ENCODE measurements around the gene AADAT. TPM values are rescaled to one million over a fixed set of nuclear protein-coding genes. Genes with fewer than 3 reads are reported as not detected.
A peak's percentile ranks its signal among the peaks of the same experiment; 100 is the strongest.
"Not testable (repeated sequence)": the region's sequence is repeated elsewhere in the genome, so short reads cannot be mapped to it uniquely, and the experiment has no call there.

The AADAT gene
- total RNA-seq, 1 donor from 2014 or later = 1.5 TPM

GRCh38 chr4:170089274-170089667 lies 485 bp downstream of the AADAT start:
- peak; percentile 44 for DNase-seq

DNA sequence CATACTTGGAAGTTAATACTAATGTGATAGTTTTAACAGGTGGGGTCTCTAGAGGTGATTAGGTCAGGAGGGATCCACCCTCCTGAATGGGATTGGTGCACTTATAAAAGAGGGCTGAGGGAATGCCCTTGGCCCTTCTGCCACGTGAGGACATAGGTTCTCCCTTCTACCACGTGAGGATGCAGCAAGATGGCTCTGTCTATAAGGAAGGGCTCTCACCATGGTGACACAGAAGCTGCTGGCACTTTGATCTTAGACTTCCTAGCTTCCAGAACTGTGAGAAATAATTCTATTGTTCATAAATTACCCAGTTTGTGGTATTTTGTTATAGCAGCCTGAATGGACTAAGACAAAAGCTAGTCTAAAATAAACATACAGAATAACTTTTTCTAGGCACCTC lies 1.0 kb downstream of the AADAT start:
- no peak for DNase-seq

- DNase-seq = no peak
Measured at GRCh38 chr4:170087163-170087700, 2.5 kb downstream of the AADAT start.

DNA sequence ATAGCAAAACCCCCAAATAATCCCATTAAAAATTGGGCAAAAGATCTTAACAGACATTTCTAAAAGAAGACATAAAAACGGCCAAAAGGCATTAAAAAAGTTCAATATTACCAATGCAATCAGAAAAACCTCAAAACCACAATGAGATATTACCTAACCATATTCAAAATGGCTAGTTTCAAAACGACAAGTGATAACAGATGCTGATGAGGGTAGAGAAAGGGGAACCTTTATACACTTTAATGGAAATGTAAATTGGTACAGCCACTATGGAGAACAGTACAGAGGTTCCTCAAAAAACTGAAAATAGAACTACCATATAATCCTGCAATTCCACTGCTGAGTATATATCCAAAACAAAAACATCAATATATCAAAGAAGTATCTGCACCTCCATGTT lies 6.2 kb downstream of the AADAT start:
- no peak for DNase-seq

- no peak for DNase-seq
Measured at GRCh38 chr4:170080496-170080895, 9.3 kb downstream of the AADAT start.

DNA sequence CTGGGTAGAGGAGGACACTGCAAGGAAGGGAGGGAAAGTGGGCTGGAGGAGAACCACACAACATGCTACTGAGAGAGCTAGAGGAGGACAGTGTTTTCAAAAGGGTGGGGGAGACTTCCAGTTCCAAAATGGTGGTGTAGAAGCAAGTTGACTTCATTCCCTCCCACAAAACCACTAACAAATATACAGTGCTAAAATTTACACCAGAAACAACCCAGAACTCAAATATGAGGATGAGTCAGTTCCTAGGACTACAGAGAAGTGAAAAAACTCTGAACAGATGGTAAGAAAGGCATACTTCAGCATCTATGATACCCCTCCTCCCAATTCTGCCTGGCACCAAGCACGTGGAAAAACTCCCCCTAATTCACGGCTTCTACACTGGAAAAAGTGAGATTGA lies 9.8 kb downstream of the AADAT start:
- no peak for DNase-seq

- DNase-seq = no peak
Measured at GRCh38 chr4:170071196-170071595, 18.6 kb downstream of the AADAT start.

- DNase-seq = no peak
Measured at GRCh38 chr4:170068438-170069128, 21.2 kb downstream of the AADAT start.

DNA sequence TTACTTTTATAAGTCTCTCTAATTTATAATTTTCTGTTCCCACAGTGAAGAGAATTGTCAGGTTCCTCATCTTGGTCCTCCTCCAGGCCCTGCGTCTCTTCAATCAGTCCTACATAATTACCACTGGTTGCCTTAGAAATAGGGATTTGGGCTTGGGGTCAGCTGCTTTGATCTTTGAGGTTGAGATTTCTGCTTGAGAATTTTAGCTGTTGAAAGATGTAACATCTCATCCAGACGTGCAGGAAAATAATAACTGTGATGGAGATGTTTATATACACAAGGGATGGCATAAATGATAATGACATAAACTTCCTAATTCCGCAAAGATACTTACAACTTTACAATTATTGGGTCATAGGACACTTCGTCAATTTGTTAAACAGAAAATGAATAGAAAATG lies 30.3 kb downstream of the AADAT start:
- no peak for DNase-seq

DNA sequence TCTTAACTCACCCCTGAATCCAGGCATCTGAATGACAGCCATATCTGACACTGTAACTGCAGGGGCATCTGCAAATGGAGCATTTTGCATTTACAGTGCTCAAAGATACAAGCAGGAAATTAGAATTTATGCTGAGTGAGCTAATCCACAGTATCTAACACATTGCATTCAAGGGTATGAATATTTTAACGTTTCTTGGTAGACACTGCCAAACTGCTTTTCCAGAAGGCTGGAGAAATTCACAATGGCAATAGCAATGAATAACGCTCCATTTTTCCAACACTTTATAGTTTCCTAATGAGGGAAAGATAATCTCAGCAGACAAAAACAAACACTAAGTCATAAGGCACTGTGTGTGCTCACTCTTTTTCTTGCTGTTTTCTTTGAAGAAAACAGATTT lies 30.9 kb downstream of the AADAT start:
- DNase-seq = no peak

GRCh38 chr4:170057866-170058265 lies 31.9 kb downstream of the AADAT start:
- DNase-seq = no peak

DNA sequence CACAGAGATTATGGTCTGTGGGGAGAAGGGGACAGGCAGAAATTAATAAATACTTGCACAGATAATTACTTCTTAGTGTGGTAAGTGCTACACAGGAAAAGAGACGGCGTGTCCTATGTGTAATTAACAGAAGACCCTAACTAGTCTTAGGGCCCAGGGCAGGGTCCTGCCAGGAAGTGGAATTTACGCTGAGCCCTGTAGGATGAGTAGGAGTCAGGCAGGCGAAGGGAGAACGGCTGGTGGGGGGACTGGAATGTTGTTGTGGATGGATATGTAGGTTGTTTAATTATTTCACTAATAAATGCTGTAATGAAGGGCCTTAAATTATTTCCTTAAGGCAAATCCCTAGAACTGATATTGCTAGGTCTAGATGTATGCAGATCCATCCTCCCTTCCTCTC lies 36.8 kb downstream of the AADAT start:
- DNase-seq = no peak

DNA sequence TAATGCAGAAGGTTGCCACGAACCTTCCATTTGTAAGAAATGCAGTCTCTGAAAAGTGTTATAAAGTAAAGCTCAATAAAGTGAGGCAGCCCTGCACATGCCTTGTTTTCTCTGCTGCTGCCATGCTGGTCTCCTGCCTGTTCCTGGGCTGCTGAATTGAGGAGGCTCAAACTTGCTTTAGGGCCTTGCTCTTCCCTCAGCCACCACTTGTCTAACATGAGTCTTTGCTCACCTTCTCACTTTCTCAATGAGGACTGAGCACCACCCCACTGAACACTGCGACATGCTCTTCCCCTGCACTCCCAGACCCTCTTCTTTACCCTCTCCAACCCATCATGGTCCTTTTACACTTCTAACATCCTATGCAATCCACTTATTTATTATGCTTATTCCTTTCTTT lies 38.4 kb downstream of the AADAT start:
- no peak for DNase-seq

DNA sequence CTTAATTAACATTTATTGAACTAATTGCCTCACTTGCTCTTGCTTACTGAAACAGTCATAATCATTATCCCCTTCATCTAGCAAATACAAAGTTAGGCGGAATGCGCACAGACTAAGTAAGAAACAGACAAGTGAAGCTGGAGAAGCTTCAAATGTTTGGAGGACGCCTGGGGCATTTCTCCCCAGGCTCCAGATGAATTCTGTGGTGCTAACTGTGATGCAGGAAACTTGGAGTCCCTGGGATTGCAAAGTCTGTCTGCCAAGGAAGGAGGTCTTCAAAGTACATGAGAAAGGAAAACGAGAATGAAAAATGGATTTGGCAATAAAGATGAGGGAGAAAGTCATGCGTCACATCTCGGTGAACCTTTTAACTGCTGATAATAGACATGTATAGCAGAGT lies 40.0 kb downstream of the AADAT start:
- no peak for DNase-seq

- peak; percentile 79 for DNase-seq
Measured at GRCh38 chr4:170047771-170048354, 41.9 kb downstream of the AADAT start.

GRCh38 chr4:170046156-170046555 lies 43.6 kb downstream of the AADAT start:
- not testable (repeated sequence) for DNase-seq

GRCh38 chr4:170040031-170040680 lies 49.6 kb downstream of the AADAT start:
- no peak for DNase-seq

DNA sequence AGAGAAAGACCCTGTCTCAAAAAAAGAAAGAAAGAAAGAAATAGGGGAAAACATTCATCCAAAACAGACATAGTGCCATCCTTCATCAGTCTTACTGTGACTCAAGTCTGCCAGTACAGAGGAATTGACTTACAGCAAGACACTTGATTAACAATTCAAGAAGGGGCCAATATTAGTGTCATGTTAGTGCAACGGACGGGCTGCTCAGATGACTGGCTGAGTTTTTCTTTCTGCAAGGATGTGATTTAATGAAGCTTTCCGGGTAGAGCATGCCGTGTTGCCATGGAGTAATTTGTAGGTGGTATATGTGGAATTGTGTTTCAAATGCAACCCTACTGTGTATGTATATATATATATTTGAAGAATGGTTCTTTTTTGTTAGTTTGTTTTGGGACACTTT lies 51.0 kb downstream of the AADAT start:
- no peak for DNase-seq

- no peak for DNase-seq
Measured at GRCh38 chr4:170038232-170038631, 51.5 kb downstream of the AADAT start.

- DNase-seq = no peak
Measured at GRCh38 chr4:170037481-170037880, 52.3 kb downstream of the AADAT start.

DNA sequence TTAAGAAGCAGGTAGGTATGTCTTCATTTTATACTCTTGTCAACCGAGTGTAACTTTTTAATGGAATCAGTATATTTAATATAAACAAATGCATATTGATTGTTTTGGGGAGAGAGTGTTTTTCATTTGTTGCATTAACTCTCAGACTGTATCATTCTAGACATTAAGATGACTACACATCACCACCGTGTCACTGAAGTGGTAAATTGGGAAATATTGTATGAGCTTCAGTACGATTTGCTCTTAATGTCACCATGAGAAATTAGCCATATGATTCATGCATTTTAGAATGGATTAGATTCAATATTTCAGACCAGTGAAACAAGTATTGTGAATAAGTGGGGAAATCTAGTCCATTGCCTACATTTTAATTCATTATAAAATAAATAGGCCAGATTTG lies 53.9 kb downstream of the AADAT start:
- DNase-seq = no peak

DNA sequence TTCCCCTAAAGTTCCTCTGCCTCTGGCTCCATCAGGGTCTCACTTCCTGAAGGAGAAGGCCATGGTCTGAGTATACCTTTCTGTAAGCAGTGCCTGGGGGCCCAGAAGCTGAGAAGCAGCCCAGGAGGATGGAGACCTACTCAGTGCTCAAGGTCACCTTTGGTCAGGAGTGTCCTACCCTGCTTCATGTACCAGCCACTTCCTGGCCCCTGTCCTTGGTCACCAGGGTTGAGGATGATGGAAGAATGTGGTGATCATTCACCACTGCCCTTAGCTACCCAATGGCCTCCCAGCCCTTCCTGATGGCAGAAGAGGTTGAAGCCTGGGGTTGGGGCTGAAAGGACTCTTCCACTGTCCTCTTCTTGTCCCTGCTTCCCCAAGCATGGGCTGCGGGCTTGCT lies 54.5 kb downstream of the AADAT start:
- no peak for DNase-seq

DNA sequence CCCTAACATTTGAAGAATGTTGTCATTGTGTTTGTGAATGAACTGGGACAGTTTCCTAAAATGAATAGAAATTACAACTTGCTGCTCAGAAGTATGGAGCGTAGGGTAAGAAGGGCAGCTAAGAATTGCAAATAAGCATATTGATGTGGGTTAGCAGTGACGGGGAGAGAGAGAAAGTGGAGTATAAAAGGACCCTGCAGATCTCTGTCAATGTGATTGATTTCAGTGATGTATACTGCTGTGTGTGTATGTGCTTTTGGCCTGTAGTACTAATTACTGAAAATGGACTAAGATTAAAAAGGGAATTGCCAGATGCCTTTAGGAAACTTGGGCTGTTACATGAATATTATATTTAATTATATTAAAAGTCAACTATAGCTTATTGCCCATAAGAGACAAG lies 55.8 kb downstream of the AADAT start:
- DNase-seq = no peak

- DNase-seq = no peak
Measured at GRCh38 chr4:170030121-170030520, 59.6 kb downstream of the AADAT start.

All from dermis blood vessel endothelial cell (primary cell).